Naive thymus-derived CD8-positive, alpha-beta T cell (primary cell): ENCODE measurements around the gene FARP1. TPM values are rescaled to one million over a fixed set of nuclear protein-coding genes. Genes with fewer than 3 reads are reported as not detected.

Experiments used
- ATAC-seq, 2 donors: fragments of 150-1000 bp; cut with Tn5 transposase in 1 of 2; sonication (Bioruptor Pico), chemical (Tn5 transposase) in 1 of 2; 1 replicate in 1 of 2; 2 replicates in 1 of 2; pipeline ENCODE4 v1.10.0; 2021; ENCODE audit warnings: mild to moderate bottlenecking in 2 of 2, moderate library complexity in 2 of 2
- POLR2A ChIA-PET: fragments of 350-600 bp; sonication (Branson Sonifier 250); formaldehyde crosslinking; loops from one replicate; lab custom pipeline; 2021; ENCODE audit warnings: antibody characterized with exemption; lab: Charles Lee
- DNase-seq, 10 donors: peaks; one replicate each; pipeline versions ENCODE4 v3.0.0 to v3.0.0-alpha.2; 2020 to 2022
- H3K27ac Mint-ChIP-seq, 10 donors: one replicate each; pipeline ENCODE4 v1.8.0; 2020 to 2022; ENCODE audit warnings: mild to moderate bottlenecking in 10 of 10, mixed read lengths in 10 of 10, moderate library complexity in 4 of 10, inconsistent platforms in 1 of 10
- H3K27me3 Mint-ChIP-seq, 5 donors: one replicate each; pipeline ENCODE4 v1.8.0; 2021 to 2022; ENCODE audit warnings: mixed read lengths in 5 of 5
- H3K36me3 Mint-ChIP-seq, 3 donors: one replicate each; pipeline ENCODE4 v1.8.0; 2020 to 2022; ENCODE audit warnings: mixed read lengths in 3 of 3, mild to moderate bottlenecking in 2 of 3, inconsistent platforms in 1 of 3
- H3K4me1 Mint-ChIP-seq, 4 donors: one replicate each; pipeline ENCODE4 v1.8.0; 2021 to 2022; ENCODE audit warnings: mixed read lengths in 4 of 4
- H3K4me3 Mint-ChIP-seq, 10 donors: one replicate each; pipeline ENCODE4 v1.8.0; 2020 to 2022; ENCODE audit warnings: mild to moderate bottlenecking in 10 of 10, mixed read lengths in 10 of 10, moderate library complexity in 6 of 10, inconsistent platforms in 1 of 10
- H3K9me3 Mint-ChIP-seq, 9 donors: one replicate each; pipeline ENCODE4 v1.8.0; 2020 to 2022; ENCODE audit warnings: mixed read lengths in 9 of 9, mild to moderate bottlenecking in 3 of 9, inconsistent platforms in 1 of 9, moderate library complexity in 1 of 9
- polyA plus RNA-seq, 3 donors: library from polyadenylated mRNA; unstranded; fragments of 300-500 nt; fragmentation: Illumina TruSeq; gene quantifications; one replicate each; pipeline ENCODE4 v1.2.3, GENCODE V29; 2021
- total RNA-seq, 8 experiments: library from RNA in 2 of 8; stranded (reverse) in 2 of 8; gene quantifications; one replicate each; pipeline ENCODE4 v1.2.3 and lab custom pipeline; 2021 to 2026

The FARP1 gene
- total and polyA plus RNA-seq, 5 experiments from 2014 or later: 0.03 to 0.55 (median 0.22) TPM

GRCh38 chr13:98484289-98485219, 341.7 kb downstream of the FARP1 start:
- Mint-ChIP-seq H3K27me3 (no peaks in the 10 kb centered on the region), H3K4me1 (peaks cover 36 to 84% (median 82%) of the 10 kb centered on the region in 4 donors), H3K36me3 (peaks cover 3 to 16% (median 5%) of the 10 kb centered on the region in 3 donors), H3K27ac (peak overlapping the region in 9 of 10 donors; percentile 41 to 91 (median 66)), H3K9me3 (no peaks in the 10 kb centered on the region), H3K4me3 (peak overlapping the region in 7 of 10 donors; percentile 5 to 69 (median 33))
- DNase-seq (peak in 1 of 10 donors; percentile 32), ATAC-seq (peak; percentile 36 to 49)
- POLR2A ChIA-PET: interaction anchor here (0.5 to 1.5 kb wide), 4 partner anchors 8 to 170 kb away, joined by 3 to 5 read pairs (median 4); no protein-coding TSS in a partner anchor

GRCh38 chr13:98485561-98485960, 342.7 kb downstream of the FARP1 start:
- ATAC-seq (no peak), DNase-seq (no peak)
- no peaks in the 10 kb centered on the region for H3K27me3 Mint-ChIP-seq
- peaks cover 41 to 89% (median 88%) of the 10 kb centered on the region in 4 donors for H3K4me1 Mint-ChIP-seq
- H3K27ac Mint-ChIP-seq: peak overlapping the region in 9 of 10 donors; percentile 14 to 91 (median 57)
- H3K36me3 Mint-ChIP-seq: peaks cover 3 to 19% (median 5%) of the 10 kb centered on the region in 3 donors
- peak overlapping the region in 1 of 10 donors; percentile 52 for H3K4me3 Mint-ChIP-seq
- POLR2A ChIA-PET: interaction anchor here (0.5 to 1.5 kb wide), 3 partner anchors 9 to 92 kb away, joined by 4 to 5 read pairs (median 4); no protein-coding TSS in a partner anchor
- H3K9me3 Mint-ChIP-seq: no peaks in the 10 kb centered on the region

- ATAC-seq (no peak), DNase-seq (no peak)
- Mint-ChIP-seq H3K9me3 (no peaks in the 10 kb centered on the region), H3K4me1 (peaks cover 43 to 90% (median 87%) of the 10 kb centered on the region in 4 donors), H3K27ac (peak overlapping the region in 6 of 10 donors; percentile 8 to 76 (median 38)), H3K27me3 (no peaks in the 10 kb centered on the region), H3K36me3 (peaks cover 0 to 19% (median 2%) of the 10 kb centered on the region in 3 donors), H3K4me3 (no peak overlapping the region)
- POLR2A ChIA-PET: interaction anchor here (0.5 to 0.6 kb wide), 2 partner anchors 65 to 81 kb away, joined by 3 to 4 read pairs; no protein-coding TSS in a partner anchor
These were observed 343.5 kb downstream of the FARP1 start for GRCh38 chr13:98486412-98486811.

GRCh38 chr13:98487016-98487415, 344.1 kb downstream of the FARP1 start:
- POLR2A ChIA-PET: interaction anchor here (0.5 to 0.6 kb wide), 2 partner anchors 64 to 81 kb away, joined by 3 to 4 read pairs; no protein-coding TSS in a partner anchor
- H3K27ac Mint-ChIP-seq: peak overlapping the region in 6 of 10 donors; percentile 44 to 76 (median 64)
- no peak overlapping the region for H3K4me3 Mint-ChIP-seq
- no peaks in the 10 kb centered on the region for H3K9me3 Mint-ChIP-seq
- DNase-seq: no peak
- peaks cover 0 to 14% (median 0%) of the 10 kb centered on the region in 3 donors for H3K36me3 Mint-ChIP-seq
- H3K27me3 Mint-ChIP-seq: no peaks in the 10 kb centered on the region
- peaks cover 44 to 91% (median 87%) of the 10 kb centered on the region in 4 donors for H3K4me1 Mint-ChIP-seq
- ATAC-seq: no peak

GRCh38 chr13:98487522-98487921, 344.6 kb downstream of the FARP1 start:
- Mint-ChIP-seq H3K27me3 (no peaks in the 10 kb centered on the region), H3K27ac (peak overlapping the region in 5 of 10 donors; percentile 36 to 76 (median 66)), H3K4me1 (peaks cover 45 to 96% (median 89%) of the 10 kb centered on the region in 4 donors), H3K9me3 (no peaks in the 10 kb centered on the region), H3K36me3 (peaks cover 0 to 13% (median 0%) of the 10 kb centered on the region in 3 donors), H3K4me3 (peak overlapping the region in 1 of 10 donors; percentile 36)
- ATAC-seq (no peak), DNase-seq (no peak)
- POLR2A ChIA-PET: no interaction called here

- DNase-seq (no peak), ATAC-seq (no peak)
- no peaks in the 10 kb centered on the region for H3K27me3 Mint-ChIP-seq
- H3K9me3 Mint-ChIP-seq: no peaks in the 10 kb centered on the region
- H3K27ac Mint-ChIP-seq: peak overlapping the region in 7 of 10 donors; percentile 3 to 66 (median 22)
- peaks cover 0 to 13% (median 0%) of the 10 kb centered on the region in 3 donors for H3K36me3 Mint-ChIP-seq
- H3K4me3 Mint-ChIP-seq: no peak overlapping the region
- POLR2A ChIA-PET: interaction anchor here (0.7 kb wide), 1 partner anchor 10 kb away, joined by 3 read pairs; no protein-coding TSS in a partner anchor
- H3K4me1 Mint-ChIP-seq: peaks cover 49 to 95% (median 91%) of the 10 kb centered on the region in 4 donors
These were observed 345.8 kb downstream of the FARP1 start for GRCh38 chr13:98488736-98489135.

- DNase-seq (no peak), ATAC-seq (no peak)
- no peaks in the 10 kb centered on the region for H3K9me3 Mint-ChIP-seq
- H3K27me3 Mint-ChIP-seq: no peaks in the 10 kb centered on the region
- peaks cover 0 to 15% (median 0%) of the 10 kb centered on the region in 3 donors for H3K36me3 Mint-ChIP-seq
- peaks cover 46 to 89% (median 86%) of the 10 kb centered on the region in 4 donors for H3K4me1 Mint-ChIP-seq
- H3K4me3 Mint-ChIP-seq: peak overlapping the region in 1 of 10 donors; percentile 1
- peak overlapping the region in 6 of 10 donors; percentile 27 to 66 (median 54) for H3K27ac Mint-ChIP-seq
- POLR2A ChIA-PET: no interaction called here
These were observed 346.7 kb downstream of the FARP1 start for GRCh38 chr13:98489446-98490194.

- ATAC-seq (no peak), DNase-seq (no peak)
- H3K4me1 Mint-ChIP-seq: peaks cover 42 to 86% (median 83%) of the 10 kb centered on the region in 4 donors
- H3K27me3 Mint-ChIP-seq: no peaks in the 10 kb centered on the region
- POLR2A ChIA-PET: no interaction called here
- H3K36me3 Mint-ChIP-seq: peaks cover 0 to 21% (median 0%) of the 10 kb centered on the region in 3 donors
- H3K27ac Mint-ChIP-seq: peak overlapping the region in 6 of 10 donors; percentile 14 to 87 (median 28)
- H3K4me3 Mint-ChIP-seq: no peak overlapping the region
- H3K9me3 Mint-ChIP-seq: no peaks in the 10 kb centered on the region
These were observed 347.4 kb downstream of the FARP1 start for GRCh38 chr13:98490195-98490836.

GRCh38 chr13:98490866-98491265, 348.0 kb downstream of the FARP1 start:
- DNase-seq: no peak
- H3K27ac Mint-ChIP-seq: peak overlapping the region in 3 of 10 donors; percentile 37 to 66 (median 47)
- peaks cover 0 to 21% (median 0%) of the 10 kb centered on the region in 3 donors for H3K36me3 Mint-ChIP-seq
- H3K4me3 Mint-ChIP-seq: no peak overlapping the region
- no peaks in the 10 kb centered on the region for H3K27me3 Mint-ChIP-seq
- POLR2A ChIA-PET: no interaction called here
- H3K4me1 Mint-ChIP-seq: peaks cover 38 to 83% (median 79%) of the 10 kb centered on the region in 4 donors
- ATAC-seq: no peak
- H3K9me3 Mint-ChIP-seq: no peaks in the 10 kb centered on the region

- Mint-ChIP-seq H3K27ac (peak overlapping the region in 6 of 10 donors; percentile 34 to 65 (median 44)), H3K9me3 (no peaks in the 10 kb centered on the region), H3K36me3 (peaks cover 0 to 26% (median 0%) of the 10 kb centered on the region in 3 donors), H3K4me1 (peaks cover 41 to 84% (median 77%) of the 10 kb centered on the region in 4 donors), H3K27me3 (no peaks in the 10 kb centered on the region), H3K4me3 (peak overlapping the region in 1 of 10 donors; percentile 15)
- POLR2A ChIA-PET: no interaction called here
- ATAC-seq (no peak), DNase-seq (no peak)
These were observed 349.6 kb downstream of the FARP1 start for GRCh38 chr13:98492335-98493041.
